ENCODE measurements around the gene PHKG2.
"Not testable (repeated sequence)": the region's sequence is repeated elsewhere in the genome, so short reads cannot be mapped to it uniquely, and the experiment has no call there.

PHKG2 gene

GRCh38 chr16:30747799-30748633 is at the start of gene PHKG2:
Gene PHKG2, plus strand, starts transcription at chr16:30748425. Its CDS starts 396 bp downstream, at chr16:30748821.
- peak within 1 kb of the TSS; percentile 69 for H3K27ac ChIP-seq
- DNase-seq (ENCODE audit: low read depth, low spot score): peak; percentile 94

DNA sequence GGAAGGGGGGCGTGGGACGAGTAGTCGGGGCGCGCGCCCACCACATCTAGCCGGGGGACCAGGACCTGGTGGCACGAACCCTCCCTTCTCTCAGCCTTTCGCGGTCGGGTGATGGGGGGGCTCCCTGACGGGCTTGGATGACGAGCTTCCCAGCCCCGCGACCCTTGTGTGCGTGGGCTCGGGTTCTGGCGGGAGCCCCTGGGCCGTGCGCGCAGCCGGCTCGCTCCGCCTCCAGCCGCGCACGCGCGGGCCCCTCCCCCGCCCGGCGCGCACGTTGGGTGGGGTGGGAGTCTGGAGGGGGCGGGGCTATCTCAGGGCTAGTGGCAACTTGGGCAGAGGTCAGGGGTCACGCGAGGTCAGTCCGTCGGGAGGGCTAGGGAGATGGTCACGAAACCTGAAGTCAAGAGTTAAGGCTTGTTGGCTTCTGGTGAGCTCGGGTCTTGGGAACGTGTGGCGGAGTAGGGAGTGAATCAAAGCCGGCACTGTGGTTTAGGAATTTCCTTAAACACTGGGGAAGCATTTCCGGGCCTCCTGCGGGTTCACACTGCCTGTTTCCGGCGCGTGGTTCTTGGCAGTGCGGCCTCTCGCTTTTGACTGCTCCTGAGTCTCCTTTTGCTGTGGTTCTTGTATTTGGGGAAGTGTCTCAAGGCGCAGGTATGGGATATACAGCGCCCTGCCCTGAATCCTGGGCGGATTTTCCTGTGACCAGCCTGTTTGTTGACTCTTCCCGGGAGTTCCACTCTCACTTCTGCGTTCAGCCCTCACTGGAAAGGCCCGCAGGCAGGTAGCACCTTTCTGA is 49.2 kb upstream of the PHKG2 start, which contains the start of gene SRCAP:
TSS of gene SRCAP (plus strand) at position 356 of the 799 bp plus-strand sequence. CDS start 1,654 bp downstream, outside the sequence.
- peak; percentile 33 for DNase-seq (ENCODE audit: low read depth, low spot score)

DNA sequence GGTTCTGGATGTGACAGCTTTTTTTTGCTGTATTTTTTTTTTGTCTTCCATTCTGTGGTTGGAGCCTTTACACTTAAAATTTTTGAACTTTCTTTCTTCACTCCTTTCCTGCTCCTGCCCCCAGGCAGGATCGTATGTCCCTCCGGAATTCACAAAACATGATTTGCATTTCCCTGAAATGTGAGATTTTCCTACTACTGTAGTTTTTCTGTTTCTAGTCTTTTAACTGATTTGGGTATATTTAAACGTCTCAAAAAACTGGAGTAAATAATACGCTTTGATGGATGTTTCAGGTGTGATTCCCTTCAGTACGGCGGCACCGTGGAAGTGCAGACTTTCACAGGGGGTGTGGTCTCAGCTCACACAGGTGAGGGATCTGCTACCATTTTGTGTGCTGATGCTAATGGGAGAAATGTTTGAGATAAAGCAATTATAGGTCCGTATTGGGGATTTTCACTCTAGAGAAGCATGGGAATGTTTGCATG is 48.6 kb upstream of the PHKG2 start:
- no peak for DNase-seq (ENCODE audit: low read depth, low spot score)
- peak overlapping the region; percentile 98 for H3K27ac ChIP-seq

More for the DNA sequence above, 49.2 kb upstream of the PHKG2 start, which contains the start of gene SRCAP:
- peak within 1 kb of the TSS; percentile 98 for H3K27ac ChIP-seq

- DNase-seq (ENCODE audit: low read depth, low spot score): no peak
- H3K27ac ChIP-seq: no peak overlapping the region
Observed at GRCh38 chr16:30700491-30700890, 47.7 kb upstream of the PHKG2 start.

GRCh38 chr16:30700971-30701370 is 47.3 kb upstream of the PHKG2 start:
- no peak for DNase-seq (ENCODE audit: low read depth, low spot score)
- no peak overlapping the region for H3K27ac ChIP-seq

- not testable (repeated sequence) for DNase-seq (ENCODE audit: low read depth, low spot score); H3K27ac ChIP-seq
Observed at GRCh38 chr16:30703071-30703470, 45.2 kb upstream of the PHKG2 start.

DNA sequence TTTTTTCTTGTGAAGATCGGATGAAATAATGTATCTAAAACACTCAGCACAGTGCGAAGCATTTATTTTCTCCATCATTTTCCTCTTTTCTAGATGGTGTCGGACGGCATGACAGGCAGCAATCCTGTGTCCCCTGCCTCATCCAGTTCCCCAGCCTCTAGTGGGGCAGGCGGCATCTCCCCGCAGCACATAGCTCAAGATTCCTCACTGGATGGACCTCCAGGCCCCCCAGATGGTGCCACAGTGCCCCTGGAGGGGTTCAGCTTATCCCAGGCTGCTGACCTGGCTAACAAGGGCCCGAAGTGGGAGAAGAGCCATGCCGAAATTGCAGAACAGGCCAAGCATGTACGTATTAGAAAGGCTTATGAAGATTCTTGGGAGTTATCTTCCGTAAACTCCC is 44.3 kb upstream of the PHKG2 start:
- no peak for DNase-seq (ENCODE audit: low read depth, low spot score)
- no peak overlapping the region for H3K27ac ChIP-seq

DNA sequence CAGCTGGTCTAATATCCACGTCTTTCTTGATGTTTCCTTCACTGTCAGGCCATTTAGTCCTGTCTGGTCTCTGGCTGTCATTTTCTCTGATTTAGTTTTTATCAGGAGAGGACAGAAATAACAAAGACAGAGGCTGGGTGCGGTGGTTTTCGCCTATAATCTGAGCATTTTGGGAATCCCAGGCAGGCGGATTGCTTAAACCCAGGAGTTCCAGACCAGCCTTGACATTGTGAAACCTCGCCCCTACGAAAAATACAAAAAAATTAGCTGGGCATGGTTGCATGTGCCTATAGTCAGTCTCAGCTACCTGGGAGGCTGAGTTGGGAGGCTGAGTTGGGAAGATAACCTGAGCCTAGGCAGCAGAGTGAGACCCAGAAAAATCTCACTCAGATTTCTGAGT is 42.2 kb upstream of the PHKG2 start:
- H3K27ac ChIP-seq: no peak overlapping the region
- no peak for DNase-seq (ENCODE audit: low read depth, low spot score)

GRCh38 chr16:30710971-30711370 is 37.3 kb upstream of the PHKG2 start:
- no peak overlapping the region for H3K27ac ChIP-seq
- no peak for DNase-seq (ENCODE audit: low read depth, low spot score)

DNA sequence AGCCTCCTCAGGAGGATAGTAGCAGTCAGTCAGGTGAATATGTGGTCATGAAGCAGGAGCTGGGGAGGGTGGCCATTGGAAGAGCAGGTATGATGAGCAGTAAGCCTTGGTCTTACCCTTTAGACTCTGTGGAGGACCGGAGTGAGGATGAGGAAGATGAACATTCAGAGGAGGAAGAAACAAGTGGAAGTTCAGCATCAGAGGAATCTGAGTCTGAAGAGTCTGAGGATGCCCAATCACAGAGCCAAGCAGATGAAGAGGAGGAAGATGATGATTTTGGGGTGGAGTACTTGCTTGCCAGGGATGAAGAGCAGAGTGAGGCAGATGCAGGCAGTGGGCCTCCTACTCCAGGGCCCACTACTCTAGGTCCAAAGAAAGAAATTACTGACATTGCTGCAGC is 36.5 kb upstream of the PHKG2 start:
- no peak overlapping the region for H3K27ac ChIP-seq

GRCh38 chr16:30715750-30716445 is 32.3 kb upstream of the PHKG2 start:
- no peak for DNase-seq (ENCODE audit: low read depth, low spot score)
- peak overlapping the region; percentile 59 for H3K27ac ChIP-seq

More for the DNA sequence above, 36.5 kb upstream of the PHKG2 start:
- DNase-seq (ENCODE audit: low read depth, low spot score): no peak

GRCh38 chr16:30720086-30720485 is 28.1 kb upstream of the PHKG2 start:
- no peak overlapping the region for H3K27ac ChIP-seq
- DNase-seq (ENCODE audit: low read depth, low spot score): no peak

DNA sequence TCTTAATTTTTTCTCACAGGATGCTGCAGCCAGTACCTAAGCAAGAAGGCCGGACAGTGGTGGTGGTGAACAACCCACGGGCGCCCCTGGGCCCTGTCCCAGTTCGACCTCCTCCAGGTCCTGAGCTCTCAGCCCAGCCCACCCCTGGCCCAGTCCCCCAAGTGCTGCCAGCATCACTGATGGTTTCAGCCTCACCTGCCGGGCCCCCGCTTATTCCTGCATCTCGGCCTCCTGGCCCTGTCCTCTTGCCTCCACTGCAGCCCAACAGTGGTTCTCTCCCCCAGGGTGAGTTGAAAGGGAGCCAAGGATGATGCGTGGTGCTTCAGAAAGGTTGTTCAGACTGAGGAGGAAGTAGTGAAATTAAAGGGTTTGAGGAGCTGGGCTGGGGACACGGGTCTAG is 27.5 kb upstream of the PHKG2 start:
- peak overlapping the region; percentile 2 for H3K27ac ChIP-seq
- no peak for DNase-seq (ENCODE audit: low read depth, low spot score)

DNA sequence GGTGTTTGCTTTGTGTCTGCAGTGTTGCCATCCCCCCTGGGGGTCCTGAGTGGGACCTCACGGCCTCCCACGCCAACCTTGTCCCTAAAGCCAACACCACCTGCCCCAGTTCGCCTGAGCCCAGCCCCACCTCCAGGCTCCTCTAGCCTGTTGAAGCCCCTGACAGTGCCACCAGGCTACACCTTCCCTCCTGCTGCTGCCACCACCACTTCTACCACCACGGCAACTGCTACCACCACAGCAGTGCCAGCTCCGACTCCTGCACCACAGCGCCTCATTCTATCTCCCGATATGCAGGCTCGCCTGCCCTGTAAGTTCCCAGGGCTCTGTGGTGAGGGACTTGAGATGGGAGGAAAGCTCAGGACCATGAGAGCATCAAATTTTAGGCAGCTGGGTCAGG is 27.1 kb upstream of the PHKG2 start:
- DNase-seq (ENCODE audit: low read depth, low spot score): no peak
- H3K27ac ChIP-seq: peak overlapping the region; percentile 2

GRCh38 chr16:30721606-30722005 is 26.6 kb upstream of the PHKG2 start:
- H3K27ac ChIP-seq: peak overlapping the region; percentile 2

DNA sequence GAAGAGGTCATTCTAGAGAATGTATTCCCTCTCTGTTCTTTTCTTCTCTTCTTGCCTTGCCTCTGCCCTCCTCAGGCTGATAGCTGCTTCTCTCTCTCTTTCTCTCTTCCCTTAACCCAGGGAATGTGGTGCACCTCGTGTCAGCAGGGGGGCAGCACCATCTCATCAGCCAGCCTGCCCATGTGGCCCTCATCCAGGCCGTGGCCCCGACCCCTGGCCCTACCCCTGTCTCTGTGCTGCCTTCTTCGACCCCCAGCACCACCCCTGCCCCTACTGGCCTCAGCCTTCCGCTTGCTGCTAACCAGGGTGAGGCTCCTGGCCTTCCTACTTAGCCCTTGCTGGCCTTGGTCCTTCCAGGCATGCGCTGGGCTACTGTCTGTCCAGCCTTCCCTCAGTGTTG is 25.8 kb upstream of the PHKG2 start:
- H3K27ac ChIP-seq: no peak overlapping the region
- DNase-seq (ENCODE audit: low read depth, low spot score): no peak

More at GRCh38 chr16:30721606-30722005, 26.6 kb upstream of the PHKG2 start:
- DNase-seq (ENCODE audit: low read depth, low spot score): no peak

- H3K27ac ChIP-seq: no peak overlapping the region
- DNase-seq (ENCODE audit: low read depth, low spot score): no peak
Observed at GRCh38 chr16:30722916-30723315, 25.3 kb upstream of the PHKG2 start.

DNA sequence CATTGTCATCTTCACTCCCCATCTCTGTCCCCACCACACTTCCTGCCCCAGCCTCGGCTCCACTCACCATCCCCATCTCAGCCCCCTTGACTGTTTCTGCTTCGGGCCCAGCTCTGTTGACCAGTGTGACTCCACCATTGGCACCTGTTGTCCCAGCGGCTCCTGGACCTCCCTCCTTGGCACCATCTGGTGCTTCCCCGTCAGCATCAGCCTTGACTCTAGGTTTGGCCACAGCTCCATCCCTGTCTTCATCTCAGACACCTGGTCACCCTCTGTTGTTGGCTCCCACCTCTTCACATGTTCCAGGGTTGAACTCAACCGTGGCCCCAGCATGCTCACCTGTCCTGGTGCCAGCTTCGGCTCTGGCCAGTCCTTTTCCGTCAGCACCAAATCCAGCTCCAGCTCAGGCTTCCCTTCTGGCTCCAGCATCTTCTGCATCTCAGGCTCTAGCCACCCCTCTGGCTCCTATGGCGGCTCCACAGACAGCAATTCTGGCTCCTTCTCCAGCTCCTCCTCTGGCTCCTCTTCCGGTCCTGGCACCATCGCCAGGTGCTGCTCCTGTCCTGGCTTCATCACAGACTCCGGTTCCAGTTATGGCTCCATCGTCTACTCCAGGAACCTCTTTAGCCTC is 24.4 kb upstream of the PHKG2 start:
- no peak overlapping the region for H3K27ac ChIP-seq
- DNase-seq (ENCODE audit: low read depth, low spot score): no peak

GRCh38 chr16:30724641-30725417 is 23.4 kb upstream of the PHKG2 start:
- no peak overlapping the region for H3K27ac ChIP-seq
- DNase-seq (ENCODE audit: low read depth, low spot score): no peak
